Measurements from ENCODE around the gene CADM1.
A peak's percentile ranks its signal among the peaks of the same experiment; 100 is the strongest.

GRCh38 chr11:115132436-115133228 is 371.6 kb downstream of the CADM1 start:
- TF ChIP-seq TAF1 (conservative IDR thresholded peaks at IDR 0.05) (no peak), CTCF (IDR thresholded peaks at IDR 0.05; ENCODE audit: low read depth, low read length, missing input control) (peak; percentile 14), GABPA (IDR thresholded peaks at IDR 0.05 in 1 of 2, conservative IDR thresholded peaks at IDR 0.05 in 1 of 2) (no peak), HNF4G (IDR thresholded peaks at IDR 0.05) (no peak), REST (IDR thresholded peaks at IDR 0.05) (no peak), YY1 (IDR thresholded peaks at IDR 0.05) (no peak)

Data from liver (tissue), 3 donors.